Limb (tissue), 2 donors: Measurements from ENCODE around the gene CENPV.
A peak's percentile ranks its signal among the peaks of the same experiment; 100 is the strongest.

ENCODE experiments used
- DNase-seq, 2 donors: peaks; one replicate each; pipeline ENCODE4 v3.0.0-alpha.2; 2016; ENCODE audit errors: extremely low spot score in 2 of 2

CENPV gene

DNA sequence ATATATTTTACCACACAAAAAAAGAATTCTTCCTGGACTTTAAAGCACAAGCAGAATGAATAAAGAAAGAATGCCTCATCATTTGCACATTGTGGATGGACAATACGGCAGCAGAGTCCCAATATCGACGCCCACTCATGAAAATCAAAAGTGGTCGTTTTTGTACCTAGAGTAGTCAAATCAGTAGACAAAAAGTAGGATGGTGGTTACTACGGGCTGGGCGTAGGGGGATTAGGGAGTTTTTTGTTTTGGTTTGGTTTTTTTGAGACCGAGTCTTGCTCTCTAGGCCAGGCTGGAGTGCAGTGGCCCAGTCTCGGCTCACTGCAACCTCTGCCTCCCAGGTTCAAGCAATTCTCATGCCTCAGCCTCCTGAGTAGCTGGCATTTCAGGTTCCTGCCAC is 8.6 kb upstream of the CENPV start:
- no peak for DNase-seq

DNA sequence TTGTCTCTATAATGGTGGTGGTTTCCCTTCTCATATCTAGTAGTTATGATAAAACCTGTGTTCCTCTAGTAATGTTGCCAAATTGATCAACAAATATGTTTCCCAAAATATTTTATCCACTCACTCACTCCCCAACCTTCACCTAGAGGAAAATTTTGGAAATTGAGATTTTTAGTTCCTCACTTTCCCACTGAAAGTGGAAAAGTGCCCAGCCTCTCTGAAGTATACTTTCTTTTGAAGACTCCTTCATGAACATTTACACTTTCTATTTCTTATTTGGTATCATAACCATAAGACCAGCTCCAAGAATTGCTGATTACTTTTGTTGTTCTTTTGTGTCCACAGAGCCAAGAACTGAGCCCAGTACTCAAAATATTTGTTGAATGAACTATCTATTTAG is 5.1 kb upstream of the CENPV start:
- DNase-seq, result no peak

DNA sequence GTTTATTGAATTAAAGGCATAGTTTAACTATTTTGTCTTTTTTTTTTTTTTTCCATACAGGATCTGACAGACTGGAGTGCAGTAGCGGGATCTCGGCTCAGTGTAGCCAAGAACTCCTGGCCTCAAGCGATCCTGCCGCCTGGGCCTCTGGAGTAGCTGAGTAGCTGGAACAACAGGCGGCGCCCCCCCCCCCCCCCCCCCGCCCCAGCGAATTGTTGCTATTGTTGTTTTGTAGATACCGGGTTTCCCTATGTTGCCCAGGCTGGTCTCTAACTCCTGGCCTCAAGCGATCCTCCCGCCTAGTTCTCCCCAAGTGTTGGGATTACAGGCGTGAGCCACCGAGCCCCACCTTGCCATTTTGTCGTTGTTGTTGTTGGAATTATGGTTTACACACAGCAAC is 1.3 kb upstream of the CENPV start:
- DNase-seq, result no peak

GRCh38 chr17:16352667-16353316 is 477 bp downstream of the CENPV start:
- peak; percentile 13 to 77 for DNase-seq

- DNase-seq, result peak; percentile 30 to 65
Measured at GRCh38 chr17:16352303-16352666, 984 bp downstream of the CENPV start.

DNA sequence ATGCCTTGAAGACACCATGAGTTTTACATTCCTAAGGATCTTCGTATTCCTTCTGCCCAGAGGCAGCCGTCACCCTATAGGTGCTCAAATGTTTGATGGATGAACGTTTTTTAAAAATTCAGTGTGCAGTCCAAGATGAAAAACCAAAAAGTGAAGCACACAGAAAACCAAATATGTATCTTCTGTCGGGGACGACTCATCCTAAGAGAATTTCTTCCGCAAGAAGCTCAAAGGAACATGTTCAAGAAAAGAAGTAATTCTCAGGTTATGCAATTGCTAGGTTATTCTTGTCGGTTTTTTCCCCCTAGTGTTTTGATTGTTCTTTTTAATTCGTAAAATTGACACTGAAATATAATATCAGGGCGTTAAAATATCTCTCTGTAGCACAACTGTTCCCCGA is 1.4 kb downstream of the CENPV start:
- no peak for DNase-seq

DNA sequence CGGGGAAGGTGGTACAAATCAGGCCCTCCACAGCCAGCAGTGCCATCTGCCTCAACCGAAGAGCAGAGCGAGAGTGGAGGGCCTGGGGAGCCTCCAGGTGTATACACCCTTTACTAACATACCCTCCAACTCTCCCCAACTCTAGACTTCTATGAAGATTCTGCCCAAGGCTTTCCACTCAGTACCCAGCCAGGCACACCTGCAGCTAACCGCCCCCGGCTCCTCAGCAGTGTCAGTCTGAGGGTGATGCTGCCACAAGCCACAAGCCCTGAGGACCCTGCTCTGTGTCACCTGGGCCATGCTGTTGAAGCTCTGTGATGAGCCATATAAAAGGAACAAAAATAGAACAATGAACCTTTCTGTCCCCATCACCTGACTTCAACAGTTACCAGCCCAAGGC is 3.8 kb downstream of the CENPV start:
- DNase-seq, result no peak

- DNase-seq, result no peak
Measured at GRCh38 chr17:16348586-16348985, 4.7 kb downstream of the CENPV start.

GRCh38 chr17:16346721-16347271 is 6.5 kb downstream of the CENPV start:
- no peak for DNase-seq

- DNase-seq, result no peak
Measured at GRCh38 chr17:16345565-16345964, 7.7 kb downstream of the CENPV start.

GRCh38 chr17:16343569-16343968 is 9.7 kb downstream of the CENPV start:
- DNase-seq, result no peak

DNA sequence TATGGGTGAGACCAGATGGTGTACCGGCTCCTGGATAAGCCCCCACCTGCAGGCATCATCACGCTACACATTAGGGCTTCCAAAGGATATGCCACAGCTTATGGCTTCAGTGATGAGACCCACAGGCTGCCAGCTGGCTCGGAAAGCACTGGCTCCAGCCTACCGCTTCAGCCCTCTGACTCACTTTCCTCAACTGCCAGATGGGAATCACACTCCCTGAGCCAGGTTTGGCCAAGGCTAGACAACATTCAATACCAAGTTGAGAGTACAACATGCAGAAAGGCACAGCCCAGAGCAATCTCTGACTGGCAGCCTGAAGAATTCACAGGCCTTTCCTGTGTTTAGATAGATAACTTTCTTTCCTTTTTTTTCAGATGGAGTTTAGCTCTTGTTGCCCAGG is 10.3 kb downstream of the CENPV start:
- DNase-seq, result no peak

- DNase-seq, result no peak
Measured at GRCh38 chr17:16339959-16340358, 13.3 kb downstream of the CENPV start.

GRCh38 chr17:16339402-16339801 is 13.9 kb downstream of the CENPV start:
- DNase-seq, result no peak

DNA sequence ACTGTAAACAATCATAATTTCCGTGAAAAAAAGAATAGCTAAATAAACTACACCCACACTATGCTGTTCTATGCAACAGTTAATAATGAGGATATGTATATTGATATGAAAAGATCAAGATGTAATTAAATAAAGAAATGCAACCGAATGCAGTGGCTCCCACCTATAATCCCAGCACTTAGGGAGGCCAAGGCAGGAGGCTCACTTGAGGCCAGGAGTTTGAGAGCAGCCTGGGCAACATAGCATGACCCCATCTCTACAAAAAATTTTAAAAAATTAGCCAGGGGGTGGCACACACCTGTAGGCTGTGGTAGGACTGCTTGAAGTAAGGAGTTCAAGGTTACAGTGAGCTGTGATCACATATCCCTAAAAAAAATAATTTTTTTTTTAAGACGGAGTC is 14.9 kb downstream of the CENPV start:
- no peak for DNase-seq

- peak; percentile 24 to 32 for DNase-seq
Measured at GRCh38 chr17:16329519-16330271, 23.6 kb downstream of the CENPV start.

GRCh38 chr17:16328997-16329396 is 24.3 kb downstream of the CENPV start:
- no peak for DNase-seq

- no peak for DNase-seq
Measured at GRCh38 chr17:16327018-16327417, 26.3 kb downstream of the CENPV start.

DNA sequence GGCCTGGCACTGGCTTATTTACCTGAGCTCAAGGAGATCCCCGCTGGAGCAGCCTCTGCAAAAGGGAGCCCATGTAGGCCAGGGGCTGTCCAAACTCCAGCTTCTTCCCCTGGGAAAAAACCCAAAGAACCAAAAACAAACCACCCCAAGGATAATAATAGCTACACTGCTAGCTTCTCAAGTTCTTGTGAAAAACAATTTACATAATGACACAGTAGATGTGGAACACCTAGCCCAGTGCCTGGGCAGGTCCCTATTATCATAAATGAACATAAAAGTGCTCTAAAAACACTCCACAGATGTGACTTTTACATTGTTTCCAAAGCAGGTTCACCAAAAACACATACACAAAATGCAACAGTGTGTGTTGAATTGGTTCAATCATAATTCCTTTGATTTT is 27.3 kb downstream of the CENPV start:
- no peak for DNase-seq

- no peak for DNase-seq
Measured at GRCh38 chr17:16322636-16323035, 30.6 kb downstream of the CENPV start.

DNA sequence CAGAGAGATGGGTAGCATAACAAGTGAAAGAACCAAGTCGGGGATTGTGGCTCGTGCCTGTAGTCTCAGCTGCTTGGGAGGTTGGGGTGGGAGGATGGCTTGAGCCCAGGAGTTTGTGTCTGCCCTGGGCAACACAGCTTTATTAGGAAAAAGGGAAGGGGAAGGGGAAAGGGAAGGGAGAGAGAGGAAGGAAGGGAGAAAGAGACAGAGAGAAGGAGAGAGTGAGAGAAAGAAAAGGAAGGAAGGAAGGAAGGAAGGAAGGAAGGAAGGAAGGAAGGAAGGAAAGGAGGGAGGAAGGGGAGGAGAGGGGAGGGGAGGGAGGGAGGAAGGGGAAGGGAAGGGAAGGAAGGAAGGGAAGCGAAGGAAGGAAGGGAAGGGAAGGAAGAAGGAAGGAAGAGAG is 33.3 kb downstream of the CENPV start:
- DNase-seq, result no peak

- no peak for DNase-seq
Measured at GRCh38 chr17:16314859-16315258, 38.4 kb downstream of the CENPV start.

DNA sequence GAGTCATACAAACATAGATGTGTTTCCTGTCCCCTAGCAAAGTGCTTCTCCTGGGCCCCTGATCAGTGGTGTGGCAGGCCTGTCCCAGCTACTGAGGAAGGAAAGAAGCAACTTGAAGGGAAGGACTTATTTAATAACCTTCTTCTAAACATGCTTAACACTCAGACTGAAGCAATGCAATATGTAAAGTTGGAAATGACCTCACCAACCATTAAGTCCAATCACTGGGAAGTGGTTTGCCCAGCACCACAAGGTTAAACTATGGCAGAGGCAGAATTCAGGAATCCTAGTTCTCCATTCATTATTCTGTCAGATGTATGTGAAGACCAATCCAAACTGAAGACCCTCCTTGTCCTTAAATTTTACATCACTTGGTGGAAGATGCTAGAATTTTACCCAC is 39.1 kb downstream of the CENPV start:
- no peak for DNase-seq
